Upper lobe of left lung (tissue), 4 donors: ENCODE measurements around the gene TNFRSF25.
A peak's percentile ranks its signal among the peaks of the same experiment; 100 is the strongest.

Source experiments
- POLR2A ChIP-seq, 4 donors: fragments of 450-650 bp; IDR thresholded peaks; one replicate each; pipeline ENCODE4 v1.5.1; 2016 to 2017; ENCODE audit warnings: antibody characterized with exemption in 4 of 4, mild to moderate bottlenecking in 2 of 4
- POLR2AphosphoS5 ChIP-seq, 2 donors: sonication (generic); formaldehyde crosslinking; IDR thresholded peaks; one replicate each; pipeline ENCODE4 v1.5.1; 2017; ENCODE audit warnings: antibody characterized with exemption in 2 of 2
- TF ChIP-seq, protein P1 (sequence below), 6 experiments: fragments of 450-650 bp in 4 of 6; fragments of 200-600 bp in 2 of 6; sonication (generic) in 2 of 6; IDR thresholded peaks; one replicate each; pipeline ENCODE4 v1.5.1; 2016 to 2019; ENCODE audit warnings: antibody characterized with exemption in 6 of 6

DNA sequence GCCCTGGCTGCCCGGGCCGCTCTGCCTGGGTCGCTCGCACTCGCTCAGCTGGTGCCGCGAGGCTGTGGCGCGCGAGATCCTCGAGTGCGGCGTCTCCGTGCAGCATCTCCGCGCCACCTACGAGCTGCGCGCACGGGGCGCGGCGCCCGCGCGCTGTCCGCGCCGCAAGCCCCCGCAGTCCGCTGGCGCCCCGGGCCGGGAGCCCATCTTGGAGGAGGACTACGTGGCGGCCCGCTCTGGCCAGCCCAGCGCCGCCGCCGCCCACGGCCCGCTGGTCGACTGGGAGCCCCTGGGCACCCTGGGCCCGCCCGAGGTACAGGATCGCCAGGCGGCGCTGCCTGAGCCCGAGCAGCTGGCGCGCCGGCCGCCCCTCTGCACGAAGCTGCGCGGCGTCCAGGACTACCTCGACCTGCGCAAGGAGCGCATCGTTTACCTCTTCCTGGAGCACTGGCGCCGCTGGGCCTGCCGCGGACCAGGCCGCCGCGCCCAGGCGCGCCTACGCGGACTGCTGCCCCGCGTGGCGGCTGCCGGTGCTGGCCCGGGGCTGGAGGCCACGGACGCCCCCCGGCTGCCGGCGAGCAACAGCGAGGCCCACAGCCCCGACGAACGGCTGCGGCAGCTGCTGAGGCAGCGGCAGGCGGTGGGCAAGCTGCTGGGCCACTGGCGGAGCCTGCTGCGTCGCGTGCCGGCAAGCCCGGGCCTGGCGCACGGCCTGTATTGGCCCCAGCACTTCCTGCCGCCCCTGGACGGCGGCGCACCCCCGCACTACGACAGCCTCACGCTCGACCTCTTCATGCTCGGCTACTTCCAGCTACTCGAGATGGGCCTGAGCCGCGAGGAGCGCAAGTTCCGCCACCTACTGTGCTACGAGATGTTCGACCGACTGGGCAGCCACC lies 10.9 kb downstream of the TNFRSF25 start:
- TF ChIP-seq, protein P1, sequence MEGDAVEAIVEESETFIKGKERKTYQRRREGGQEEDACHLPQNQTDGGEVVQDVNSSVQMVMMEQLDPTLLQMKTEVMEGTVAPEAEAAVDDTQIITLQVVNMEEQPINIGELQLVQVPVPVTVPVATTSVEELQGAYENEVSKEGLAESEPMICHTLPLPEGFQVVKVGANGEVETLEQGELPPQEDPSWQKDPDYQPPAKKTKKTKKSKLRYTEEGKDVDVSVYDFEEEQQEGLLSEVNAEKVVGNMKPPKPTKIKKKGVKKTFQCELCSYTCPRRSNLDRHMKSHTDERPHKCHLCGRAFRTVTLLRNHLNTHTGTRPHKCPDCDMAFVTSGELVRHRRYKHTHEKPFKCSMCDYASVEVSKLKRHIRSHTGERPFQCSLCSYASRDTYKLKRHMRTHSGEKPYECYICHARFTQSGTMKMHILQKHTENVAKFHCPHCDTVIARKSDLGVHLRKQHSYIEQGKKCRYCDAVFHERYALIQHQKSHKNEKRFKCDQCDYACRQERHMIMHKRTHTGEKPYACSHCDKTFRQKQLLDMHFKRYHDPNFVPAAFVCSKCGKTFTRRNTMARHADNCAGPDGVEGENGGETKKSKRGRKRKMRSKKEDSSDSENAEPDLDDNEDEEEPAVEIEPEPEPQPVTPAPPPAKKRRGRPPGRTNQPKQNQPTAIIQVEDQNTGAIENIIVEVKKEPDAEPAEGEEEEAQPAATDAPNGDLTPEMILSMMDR (IDR thresholded peaks at IDR 0.05), result peak in 1 of 6 experiments; percentile 39
- no peak for TF ChIP-seq POLR2A (IDR thresholded peaks at IDR 0.05)
- no peak for TF ChIP-seq POLR2AphosphoS5 (IDR thresholded peaks at IDR 0.05)
